Hepatocyte (in vitro differentiated cells): ENCODE measurements around the gene MYRIP. TPM values are rescaled to one million over a fixed set of nuclear protein-coding genes. Genes with fewer than 3 reads are reported as not detected.

Source experiments
- DNase-seq: peaks from one replicate; pipeline ENCODE4 v3.0.0-alpha.2; 2016; ENCODE audit warnings: low spot score
- H2AFZ ChIP-seq: fragments of 200-600 bp; sonication (generic); 2 replicates; pipeline ENCODE4 v1.6.0; 2016; ENCODE audit warnings: antibody characterized with exemption, mild to moderate bottlenecking
- H3K27ac ChIP-seq: fragments of 200-600 bp; sonication (generic); 2 replicates; pipeline ENCODE4 v1.5.1; 2016; ENCODE audit warnings: mild to moderate bottlenecking
- H3K27me3 ChIP-seq: fragments of 200-600 bp; sonication (generic); 2 replicates; pipeline ENCODE4 v1.6.1; 2016
- H3K36me3 ChIP-seq: fragments of 200-600 bp; sonication (generic); replicated peaks from 2 replicates; pipeline ENCODE4 v1.5.1; 2016; ENCODE audit warnings: low read depth; ENCODE audit not compliant: insufficient read depth
- H3K4me1 ChIP-seq: fragments of 200-600 bp; sonication (generic); 2 replicates; pipeline ENCODE4 v1.5.1; 2016; ENCODE audit warnings: mild to moderate bottlenecking, moderate library complexity; ENCODE audit not compliant: insufficient read depth
- H3K4me2 ChIP-seq: fragments of 200-600 bp; sonication (generic); 2 replicates; pipeline ENCODE4 v1.6.0; 2016
- H3K4me3 ChIP-seq: fragments of 200-600 bp; sonication (generic); 2 replicates; pipeline ENCODE4 v1.5.1; 2016; ENCODE audit warnings: mild to moderate bottlenecking
- H3K79me2 ChIP-seq: fragments of 200-600 bp; sonication (generic); 2 replicates; pipeline ENCODE4 v1.6.0; 2017; ENCODE audit warnings: mild to moderate bottlenecking
- H3K9me2 ChIP-seq: fragments of 200-600 bp; sonication (generic); replicated peaks from 2 replicates; pipeline ENCODE4 v1.6.0; 2017; ENCODE audit warnings: mild to moderate bottlenecking; ENCODE audit not compliant: insufficient read depth
- H3K9me3 ChIP-seq: fragments of 200-600 bp; sonication (generic); 2 replicates; pipeline ENCODE4 v1.5.1; 2016; ENCODE audit warnings: low read depth, mild to moderate bottlenecking
- H4K20me1 ChIP-seq: fragments of 200-600 bp; sonication (generic); 2 replicates; pipeline ENCODE4 v1.6.0; 2016; ENCODE audit warnings: mild to moderate bottlenecking; ENCODE audit not compliant: insufficient read depth, poor library complexity, severe bottlenecking
- EZH2 ChIP-seq: fragments of 200-600 bp; sonication (generic); IDR thresholded peaks from 2 replicates; pipeline ENCODE4 v1.6.1; 2016; ENCODE audit warnings: antibody characterized with exemption, mild to moderate bottlenecking, borderline replicate concordance
- EZH2phosphoT487 ChIP-seq: fragments of 200-600 bp; sonication (generic); IDR thresholded peaks from one replicate; pipeline ENCODE4 v1.6.1; 2018; ENCODE audit warnings: antibody characterized with exemption, mild to moderate bottlenecking, low read depth, moderate library complexity; ENCODE audit not compliant: unreplicated experiment, severe bottlenecking
- WGBS: methylation state at CpG from one replicate; pipeline ENCODE4 v1.1.6; 2016; ENCODE audit warnings: low lambda C conversion rate; ENCODE audit errors: missing lambda C conversion rate; 5-methylcytosine and 5-hydroxymethylcytosine counted together
- polyA plus RNA-seq: library from polyadenylated mRNA; unstranded; fragments of >200 nt; fragmentation: Nextera tagmentation; extraction: Ambion mirVana; gene quantifications from 2 replicates; pipeline ENCODE4 v1.2.1, GENCODE V29; 2016
- total RNA-seq: library from RNA; depleted of rRNA; stranded (reverse); fragments of >200 nt; gene quantifications from 2 replicates; pipeline ENCODE4 v1.2.3, GENCODE V29; 2014
- TF ChIP-seq, protein P1 (sequence below): fragments of 200-600 bp; sonication (generic); IDR thresholded peaks from 2 replicates; pipeline ENCODE4 v1.5.1; 2016; ENCODE audit warnings: antibody characterized with exemption, mild to moderate bottlenecking; ENCODE audit not compliant: poor library complexity

Gene MYRIP
- total and polyA plus RNA-seq, 2 experiments from 2014 or later: 0.57 TPM; not detected in 1

DNA sequence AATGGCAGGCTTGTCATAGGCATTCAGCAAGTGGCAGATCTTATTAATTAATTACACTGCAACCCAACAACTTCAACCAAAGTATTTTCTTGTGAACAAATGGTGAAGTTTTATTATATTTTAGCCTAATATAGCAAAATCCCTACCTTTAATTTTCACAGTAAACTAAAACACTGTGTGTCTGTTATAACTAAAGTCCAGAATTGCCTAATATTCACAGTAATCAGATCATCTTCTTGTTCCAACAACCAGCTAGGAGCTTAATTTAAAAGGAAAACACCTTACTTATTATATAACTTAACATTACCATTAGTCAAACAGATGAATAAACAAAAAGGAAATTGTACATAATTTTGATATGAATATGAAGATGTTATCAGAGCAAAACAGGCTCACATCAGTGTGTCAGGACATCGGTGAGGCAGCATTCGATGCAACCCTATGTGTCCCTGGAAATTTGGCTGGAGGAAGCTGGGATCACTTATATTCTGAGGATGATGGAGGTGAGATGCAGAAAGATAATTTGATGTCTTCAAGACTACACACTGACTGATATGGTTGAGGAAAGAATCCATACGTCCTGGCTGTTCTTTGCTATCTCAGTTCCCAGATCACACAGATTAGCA, 310.8 kb downstream of the MYRIP start:
- Histone ChIP-seq H3K9me2 (no peaks in the 10 kb centered on the region), H2AFZ (no peak overlapping the region)
- no peak for DNase-seq

DNA sequence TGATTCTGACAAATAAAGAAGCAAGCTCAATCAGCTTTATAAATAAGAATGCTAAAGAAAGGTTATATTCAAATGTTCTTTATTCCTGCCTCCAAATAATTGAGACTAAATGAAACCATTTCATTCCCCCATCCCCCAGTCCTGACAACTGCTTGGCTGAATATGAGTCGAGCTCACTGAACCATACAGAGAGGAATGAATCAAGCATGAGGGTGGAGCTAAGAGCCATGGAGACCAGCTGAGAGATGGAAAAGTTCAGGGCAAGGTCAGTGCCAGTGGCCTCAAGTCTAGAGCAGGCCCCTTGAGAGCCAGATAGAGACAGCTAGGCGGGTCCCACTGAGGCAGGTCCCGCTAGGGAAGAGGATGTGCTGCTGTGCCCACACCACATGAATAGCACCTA, 311.4 kb downstream of the MYRIP start:
- Histone ChIP-seq H3K27me3 (no peaks in the 10 kb centered on the region), H2AFZ (no peak overlapping the region), H3K27ac (no peak overlapping the region), H4K20me1 (no peaks in the 10 kb centered on the region), H3K9me2 (no peaks in the 10 kb centered on the region), H3K4me1 (no peaks in the 10 kb centered on the region), H3K36me3 (no peaks in the 10 kb centered on the region), H3K4me2 (no peak overlapping the region), H3K9me3 (no peaks in the 10 kb centered on the region), H3K4me3 (no peak overlapping the region), H3K79me2 (no peaks in the 10 kb centered on the region)
- 66% methylated on average over 3 of the region's 3 CpGs for WGBS
- TF ChIP-seq EZH2phosphoT487 (no peak), EZH2 (no peak)
- TF ChIP-seq, protein P1, sequence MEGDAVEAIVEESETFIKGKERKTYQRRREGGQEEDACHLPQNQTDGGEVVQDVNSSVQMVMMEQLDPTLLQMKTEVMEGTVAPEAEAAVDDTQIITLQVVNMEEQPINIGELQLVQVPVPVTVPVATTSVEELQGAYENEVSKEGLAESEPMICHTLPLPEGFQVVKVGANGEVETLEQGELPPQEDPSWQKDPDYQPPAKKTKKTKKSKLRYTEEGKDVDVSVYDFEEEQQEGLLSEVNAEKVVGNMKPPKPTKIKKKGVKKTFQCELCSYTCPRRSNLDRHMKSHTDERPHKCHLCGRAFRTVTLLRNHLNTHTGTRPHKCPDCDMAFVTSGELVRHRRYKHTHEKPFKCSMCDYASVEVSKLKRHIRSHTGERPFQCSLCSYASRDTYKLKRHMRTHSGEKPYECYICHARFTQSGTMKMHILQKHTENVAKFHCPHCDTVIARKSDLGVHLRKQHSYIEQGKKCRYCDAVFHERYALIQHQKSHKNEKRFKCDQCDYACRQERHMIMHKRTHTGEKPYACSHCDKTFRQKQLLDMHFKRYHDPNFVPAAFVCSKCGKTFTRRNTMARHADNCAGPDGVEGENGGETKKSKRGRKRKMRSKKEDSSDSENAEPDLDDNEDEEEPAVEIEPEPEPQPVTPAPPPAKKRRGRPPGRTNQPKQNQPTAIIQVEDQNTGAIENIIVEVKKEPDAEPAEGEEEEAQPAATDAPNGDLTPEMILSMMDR: no peak
- DNase-seq: peak; percentile 16

More for the DNA sequence above, 310.8 kb downstream of the MYRIP start:
- Histone ChIP-seq H3K79me2 (no peaks in the 10 kb centered on the region), H4K20me1 (no peaks in the 10 kb centered on the region), H3K9me3 (no peaks in the 10 kb centered on the region), H3K36me3 (no peaks in the 10 kb centered on the region), H3K4me3 (no peak overlapping the region), H3K27ac (no peak overlapping the region), H3K27me3 (no peaks in the 10 kb centered on the region), H3K4me2 (no peak overlapping the region), H3K4me1 (no peaks in the 10 kb centered on the region)
- TF ChIP-seq, protein P1: no peak
- TF ChIP-seq EZH2 (no peak), EZH2phosphoT487 (no peak)
- WGBS: 72% methylated on average over 3 of the region's 3 CpGs

DNA sequence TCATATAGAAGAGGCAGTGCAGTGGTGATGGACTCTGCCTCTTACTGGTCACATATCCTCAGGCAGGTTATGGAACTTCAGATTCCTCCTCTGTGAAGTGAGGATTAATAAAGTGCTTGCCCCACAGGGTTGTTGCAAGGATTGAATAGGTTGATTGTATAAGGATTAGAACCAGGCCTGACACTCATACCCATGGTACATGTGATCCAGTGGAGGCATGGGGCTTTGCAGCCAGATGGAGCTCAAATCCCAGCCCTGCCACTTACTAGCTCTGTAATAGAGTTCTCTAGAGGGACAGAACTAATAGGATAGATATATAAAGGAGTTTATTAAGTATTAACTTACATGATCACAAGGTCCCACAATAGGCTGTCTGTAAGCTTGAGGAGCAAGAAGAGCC, 315.5 kb downstream of the MYRIP start:
- H3K79me2 ChIP-seq: no peaks in the 10 kb centered on the region
- no peaks in the 10 kb centered on the region for H3K27me3 ChIP-seq
- no peaks in the 10 kb centered on the region for H3K9me3 ChIP-seq
- no peak overlapping the region for H2AFZ ChIP-seq
- no peak for TF ChIP-seq EZH2
- TF ChIP-seq EZH2phosphoT487: no peak
- TF ChIP-seq, protein P1: no peak
- H4K20me1 ChIP-seq: no peaks in the 10 kb centered on the region
- H3K4me3 ChIP-seq: no peak overlapping the region
- H3K36me3 ChIP-seq: no peaks in the 10 kb centered on the region
- DNase-seq: no peak
- H3K4me2 ChIP-seq: no peak overlapping the region
- no peaks in the 10 kb centered on the region for H3K9me2 ChIP-seq
- H3K27ac ChIP-seq: no peak overlapping the region
- no peaks in the 10 kb centered on the region for H3K4me1 ChIP-seq

DNA sequence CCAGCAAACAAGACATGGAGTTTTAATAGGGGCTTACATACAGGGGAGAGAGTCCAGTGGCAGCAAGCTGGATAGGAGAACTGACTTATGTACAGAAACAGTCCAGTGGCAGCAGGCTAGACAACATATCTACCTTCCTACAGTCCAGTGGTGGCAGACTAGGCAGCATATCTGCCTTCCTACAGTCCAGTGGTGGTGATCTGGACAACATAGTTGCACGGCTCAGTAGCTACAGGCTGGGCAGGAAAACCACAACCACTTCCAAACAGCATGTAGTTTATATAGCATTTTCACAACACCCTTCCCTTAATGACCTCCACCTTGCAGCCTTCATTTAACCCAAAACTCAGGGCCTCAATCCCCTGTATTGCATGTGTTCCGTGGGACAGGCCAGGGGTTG, 318.8 kb downstream of the MYRIP start:
- H3K4me3 ChIP-seq: no peak overlapping the region
- no peaks in the 10 kb centered on the region for H3K9me3 ChIP-seq
- no peaks in the 10 kb centered on the region for H3K79me2 ChIP-seq
- no peaks in the 10 kb centered on the region for H3K36me3 ChIP-seq
- H2AFZ ChIP-seq: no peak overlapping the region
- no peaks in the 10 kb centered on the region for H3K27me3 ChIP-seq
- H3K4me2 ChIP-seq: no peak overlapping the region
- WGBS: 81% methylated on average over 2 of the region's 2 CpGs
- no peak overlapping the region for H3K27ac ChIP-seq
- H3K9me2 ChIP-seq: no peaks in the 10 kb centered on the region
- H4K20me1 ChIP-seq: no peaks in the 10 kb centered on the region
- TF ChIP-seq, protein P1: no peak
- TF ChIP-seq EZH2phosphoT487: no peak
- TF ChIP-seq EZH2: no peak
- H3K4me1 ChIP-seq: no peaks in the 10 kb centered on the region
- no peak for DNase-seq
